IMR-90 (cell line): Measurements from ENCODE around the gene IGDCC3. TPM values are rescaled to one million over a fixed set of nuclear protein-coding genes. Genes with fewer than 3 reads are reported as not detected.
A peak's percentile ranks its signal among the peaks of the same experiment; 100 is the strongest.

ENCODE experiments used
- ATAC-seq: fragments of 200-7000 bp; cut with Tn5 transposase; 2 replicates; pipeline ENCODE4 v1.9.1; 2020; ENCODE audit warnings: low read depth, mild to moderate bottlenecking, moderate library complexity
- BruUV-seq: library from RNA; stranded (reverse); fragments of 400-500 nt; replicated peaks from 2 replicates; lab custom pipeline; 2021; lab: Mats Ljungman, UMichigan
- CTCF ChIA-PET: fragments of 300-600 bp; formaldehyde crosslinking; extraction: SDS; loops from one replicate; lab custom pipeline; 2021; ENCODE audit warnings: antibody characterized with exemption; lab: Yijun Ruan, JAX
- POLR2A ChIA-PET: fragments of 300-600 bp; sonication (Branson Sonifier 250); formaldehyde crosslinking; loops from one replicate; lab custom pipeline; 2022; ENCODE audit warnings: antibody characterized with exemption; ENCODE audit not compliant: unreplicated experiment; lab: Charles Lee
- DNase-seq: peaks from one replicate; pipeline ENCODE4 v3.0.0; 2013
- H2AFZ ChIP-seq: replicated peaks from 2 replicates; pipeline ENCODE3; 2013; ENCODE audit warnings: low read length, mild to moderate bottlenecking; ENCODE audit not compliant: poor library complexity
- H2AK5ac ChIP-seq: 2 replicates; pipeline ENCODE4 v1.6.1; 2013; ENCODE audit warnings: low read depth, low read length, inconsistent platforms
- H2AK9ac ChIP-seq: replicated peaks from 2 replicates; pipeline ENCODE3; 2013; ENCODE audit warnings: mild to moderate bottlenecking, low read depth, low read length, moderate library complexity; ENCODE audit not compliant: poor library complexity
- H2BK120ac ChIP-seq: 2 replicates; pipeline ENCODE4 v1.6.1; 2013; ENCODE audit warnings: low read depth, low read length, inconsistent platforms
- H2BK15ac ChIP-seq: 3 replicates; pipeline ENCODE4 v1.6.1; 2013; ENCODE audit warnings: low read depth, low read length, inconsistent platforms
- H2BK20ac ChIP-seq: 2 replicates; pipeline ENCODE4 v1.6.1; 2013; ENCODE audit warnings: low read depth, mild to moderate bottlenecking, inconsistent platforms, low read length, moderate library complexity
- H2BK5ac ChIP-seq: 2 replicates; pipeline ENCODE4 v1.6.1; 2013; ENCODE audit warnings: mild to moderate bottlenecking, low read depth, low read length, inconsistent platforms; ENCODE audit not compliant: poor library complexity, severe bottlenecking
- H3K14ac ChIP-seq: replicated peaks from 2 replicates; pipeline ENCODE4 v1.6.1; 2013; ENCODE audit warnings: low read depth, low read length, inconsistent platforms
- H3K18ac ChIP-seq: 2 replicates; pipeline ENCODE4 v1.6.1; 2013; ENCODE audit warnings: low read depth, low read length, control low read depth
- H3K23ac ChIP-seq: 2 replicates; pipeline ENCODE4 v1.6.1; 2013; ENCODE audit warnings: low read depth, low read length, inconsistent platforms
- H3K27ac ChIP-seq: 2 replicates; pipeline ENCODE4 v1.5.1; 2013; ENCODE audit warnings: mild to moderate bottlenecking, control low read depth, low read length; ENCODE audit not compliant: insufficient read depth
- H3K27me3 ChIP-seq: 2 replicates; pipeline ENCODE4 v1.6.1; 2013; ENCODE audit warnings: low read length; ENCODE audit not compliant: control insufficient read depth, insufficient read depth
- H3K36me3 ChIP-seq: 2 replicates; pipeline ENCODE4 v1.6.1; 2013; ENCODE audit warnings: low read length, mixed read lengths; ENCODE audit not compliant: control insufficient read depth, insufficient read depth
- H3K4ac ChIP-seq: 2 replicates; pipeline ENCODE4 v1.6.1; 2013; ENCODE audit warnings: low read depth, low read length, inconsistent platforms
- H3K4me1 ChIP-seq: 2 replicates; pipeline ENCODE4 v1.6.1; 2013; ENCODE audit warnings: low read length, mixed read lengths; ENCODE audit not compliant: control insufficient read depth, insufficient read depth
- H3K4me2 ChIP-seq: 2 replicates; pipeline ENCODE4 v1.6.1; 2013; ENCODE audit warnings: low read depth, mild to moderate bottlenecking, control low read depth, low read length, moderate library complexity
- H3K4me3 ChIP-seq: 2 replicates; pipeline ENCODE4 v1.5.1; 2013; ENCODE audit warnings: low read depth, mild to moderate bottlenecking, control low read depth, low read length, moderate library complexity; ENCODE audit not compliant: insufficient read depth
- H3K56ac ChIP-seq: 2 replicates; pipeline ENCODE4 v1.6.1; 2013; ENCODE audit warnings: low read length, inconsistent platforms; ENCODE audit not compliant: insufficient read depth; ENCODE audit errors: extremely low read depth
- H3K79me1 ChIP-seq, 2 experiments: 2 replicates each; pipeline ENCODE4 v1.6.1; 2013; ENCODE audit warnings: low read length in 2 of 2, inconsistent platforms in 1 of 2, low read depth in 1 of 2
- H3K9ac ChIP-seq: 2 replicates; pipeline ENCODE4 v1.6.1; 2013; ENCODE audit warnings: low read depth, low read length, control low read depth
- H3K9me1 ChIP-seq: 2 replicates; pipeline ENCODE4 v1.6.1; 2013; ENCODE audit warnings: low read length, inconsistent platforms; ENCODE audit not compliant: insufficient read depth
- H3K9me3 ChIP-seq: 2 replicates; pipeline ENCODE4 v1.6.1; 2013; ENCODE audit warnings: low read length; ENCODE audit not compliant: control insufficient read depth, insufficient read depth
- H4K20me1 ChIP-seq: 2 replicates; pipeline ENCODE4 v1.6.1; 2013; ENCODE audit warnings: low read length, inconsistent platforms; ENCODE audit not compliant: insufficient read depth
- H4K5ac ChIP-seq: 2 replicates; pipeline ENCODE4 v1.6.1; 2013; ENCODE audit warnings: mild to moderate bottlenecking, low read depth, low read length, control low read depth
- H4K8ac ChIP-seq, 2 experiments: 2 replicates each; pipeline ENCODE4 v1.6.1; 2013; ENCODE audit warnings: low read depth in 2 of 2, low read length in 2 of 2, control low read depth in 1 of 2, inconsistent platforms in 1 of 2
- H4K91ac ChIP-seq: 2 replicates; pipeline ENCODE4 v1.6.1; 2013; ENCODE audit warnings: low read depth, low read length, inconsistent platforms; ENCODE audit not compliant: insufficient read depth
- BHLHE40 ChIP-seq: fragments of 150-350 bp; IDR thresholded peaks from 2 replicates; pipeline ENCODE4 v1.6.1; 2016; ENCODE audit warnings: mild to moderate bottlenecking, low read depth, low read length
- CEBPB ChIP-seq: IDR thresholded peaks from 2 replicates; pipeline ENCODE4 v1.6.1; 2012; ENCODE audit warnings: low read depth, low read length, improper control_type of control experiment
- CHD1 ChIP-seq: IDR thresholded peaks from 2 replicates; pipeline ENCODE4 v1.6.1; 2012; ENCODE audit warnings: low read depth, low read length, improper control_type of control experiment
- CTCF ChIP-seq: conservative IDR thresholded peaks from 2 replicates; pipeline ENCODE4 v1.5.1; 2012; ENCODE audit warnings: mild to moderate bottlenecking, low read depth, low read length, improper control_type of control experiment
- FOS ChIP-seq: fragments of 150-350 bp; IDR thresholded peaks from 2 replicates; pipeline ENCODE4 v1.6.1; 2016; ENCODE audit warnings: low read depth, low read length
- MAFK ChIP-seq: IDR thresholded peaks from 2 replicates; pipeline ENCODE4 v1.6.1; 2012; ENCODE audit warnings: low read depth, low read length, improper control_type of control experiment
- MAZ ChIP-seq: IDR thresholded peaks from 2 replicates; pipeline ENCODE4 v1.6.1; 2012; ENCODE audit warnings: low read depth, mild to moderate bottlenecking, low read length, improper control_type of control experiment, moderate library complexity, borderline replicate concordance
- MXI1 ChIP-seq: IDR thresholded peaks from 2 replicates; pipeline ENCODE4 v1.6.1; 2012; ENCODE audit warnings: low read depth, mild to moderate bottlenecking, low read length, moderate library complexity, borderline replicate concordance
- NFE2L2 ChIP-seq: fragments of 150-350 bp; IDR thresholded peaks from 2 replicates; pipeline ENCODE4 v1.6.1; 2016; ENCODE audit warnings: low read depth, mild to moderate bottlenecking, low read length
- POLR2A ChIP-seq: IDR thresholded peaks from 2 replicates; pipeline ENCODE4 v1.6.1; 2012; ENCODE audit warnings: mild to moderate bottlenecking, low read depth, low read length
- RAD21 ChIP-seq: IDR thresholded peaks from 2 replicates; pipeline ENCODE4 v1.6.1; 2012; ENCODE audit warnings: low read length, improper control_type of control experiment
- RCOR1 ChIP-seq: IDR thresholded peaks from 2 replicates; pipeline ENCODE4 v1.6.1; 2012; ENCODE audit warnings: mild to moderate bottlenecking, low read length, improper control_type of control experiment; ENCODE audit not compliant: insufficient replicate concordance
- RFX5 ChIP-seq: IDR thresholded peaks from 2 replicates; pipeline ENCODE4 v1.8.0; 2012; ENCODE audit warnings: low read depth, mild to moderate bottlenecking, low read length, moderate library complexity
- SMC3 ChIP-seq: fragments of 150-350 bp; IDR thresholded peaks from 2 replicates; pipeline ENCODE4 v1.6.1; 2016; ENCODE audit warnings: low read depth, mild to moderate bottlenecking, antibody characterized with exemption, low read length, moderate library complexity
- WGBS, 2 experiments: methylation state at CpG; one replicate each; pipeline versions ENCODE4 v1.1.5 to v1.1.7; 2013; ENCODE audit warnings: missing lambda C conversion rate in 2 of 2; ENCODE audit not compliant: insufficient read length in 1 of 2; ENCODE audit errors: extremely low coverage in 2 of 2; 5-methylcytosine and 5-hydroxymethylcytosine counted together
- dilution Hi-C: fragments of 300-500 bp; cut with HindIII; formaldehyde crosslinking; loops from one replicate; pipeline ENCODE4 v1.14.3; 2018; ENCODE audit warnings: low sequenced_read_pairs; ENCODE audit not compliant: unreplicated experiment
- in situ Hi-C: fragments of 300-500 bp; cut with MboI; formaldehyde crosslinking; loops from 3 replicates; pipeline ENCODE4 v1.14.3; 2019; ENCODE audit warnings: low sequenced_read_pairs, inconsistent platforms, mixed read lengths
- intact Hi-C: fragments of 100-400 bp; cut with micrococcal nuclease; formaldehyde crosslinking; loops from 2 replicates; pipeline ENCODE4 v1.10.0; 2022
- polyA plus RNA-seq, 3 experiments: library from polyadenylated mRNA; depleted of rRNA; stranded (reverse); fragments of >200 nt; gene quantifications; 2 replicates each; pipeline ENCODE4 v1.2.3, GENCODE V29; 2012; ENCODE audit warnings: low replicate concordance in 1 of 3
- total RNA-seq: library from RNA; depleted of rRNA; stranded (reverse); fragments of >200 nt; gene quantifications from 2 replicates; pipeline ENCODE4 v1.2.3, GENCODE V29; 2012
- TF ChIP-seq, protein P1 (sequence below): fragments of 150-350 bp; IDR thresholded peaks from 2 replicates; pipeline ENCODE4 v1.6.1; 2017; ENCODE audit warnings: mild to moderate bottlenecking, antibody characterized with exemption, low read length, low read depth

IGDCC3 gene
- total and polyA plus RNA-seq, 2 of the 4 experiments (the other 2 are of a cell fraction) = 0.18 to 0.19 TPM

- peak overlapping the region; percentile 3 for H2AK9ac ChIP-seq
- peak overlapping the region; percentile 28 for H2AFZ ChIP-seq
- H2AK5ac ChIP-seq = no peak overlapping the region
- DNase-seq (no peak), ATAC-seq (peak; percentile 35; the same call in 1 of the 2 replicates)
- no peak overlapping the region for H3K9ac ChIP-seq
- H2BK5ac ChIP-seq = no peak overlapping the region
- H3K4ac ChIP-seq = no peak overlapping the region
- H3K9me1 ChIP-seq = no peaks in the 10 kb centered on the region; the same call in 1 of the 2 replicates
- WGBS, 2 experiments = 5% methylated on average over 17 of the region's 85 CpGs; no CpG with 5 or more reads in 1 of the 2 experiments
- H3K9me3 ChIP-seq = peaks cover 7% of the 10 kb centered on the region
- no peak overlapping the region for H2BK20ac ChIP-seq
- H2BK15ac ChIP-seq = no peak overlapping the region
- H4K8ac ChIP-seq = no peak overlapping the region
- H3K4me1 ChIP-seq = peaks cover 4% of the 10 kb centered on the region; the same call in 1 of the 2 replicates
- no peak overlapping the region for H3K14ac ChIP-seq
- no TSS peak for BruUV-seq
- no peak overlapping the region for H4K5ac ChIP-seq
- intact Hi-C loops = no loop called here
- ChIA-PET CTCF (no interaction called here), POLR2A (no interaction called here)
- H3K36me3 ChIP-seq = no peaks in the 10 kb centered on the region
- no peaks in the 10 kb centered on the region; the same call in 1 of the 2 replicates for H4K20me1 ChIP-seq
- no peak overlapping the region for H3K18ac ChIP-seq
- H3K4me3 ChIP-seq = peak overlapping the region; percentile 17; the same call in 1 of the 2 replicates
- no peak overlapping the region for H4K91ac ChIP-seq
- H3K23ac ChIP-seq = no peak overlapping the region
- H3K27me3 ChIP-seq = peaks cover 48% of the 10 kb centered on the region
- dilution Hi-C loops = no loop called here
- no peak overlapping the region for H2BK120ac ChIP-seq
- in situ Hi-C loops = no loop called here
- no peak overlapping the region for H3K27ac ChIP-seq
- no peaks in the 10 kb centered on the region for H3K79me1 ChIP-seq
- peak overlapping the region; percentile 70; the same call in 1 of the 2 replicates for H3K4me2 ChIP-seq
- H3K56ac ChIP-seq = no peak overlapping the region
- TF ChIP-seq, protein P1, sequence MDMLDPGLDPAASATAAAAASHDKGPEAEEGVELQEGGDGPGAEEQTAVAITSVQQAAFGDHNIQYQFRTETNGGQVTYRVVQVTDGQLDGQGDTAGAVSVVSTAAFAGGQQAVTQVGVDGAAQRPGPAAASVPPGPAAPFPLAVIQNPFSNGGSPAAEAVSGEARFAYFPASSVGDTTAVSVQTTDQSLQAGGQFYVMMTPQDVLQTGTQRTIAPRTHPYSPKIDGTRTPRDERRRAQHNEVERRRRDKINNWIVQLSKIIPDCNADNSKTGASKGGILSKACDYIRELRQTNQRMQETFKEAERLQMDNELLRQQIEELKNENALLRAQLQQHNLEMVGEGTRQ = no peak
- no peak for TF ChIP-seq MAZ
- no peak for TF ChIP-seq BHLHE40
- TF ChIP-seq FOS = no peak
- TF ChIP-seq MXI1 = no peak
- TF ChIP-seq RFX5 = no peak
- TF ChIP-seq CHD1 = no peak
- no peak for TF ChIP-seq POLR2A
- no peak for TF ChIP-seq MAFK
- no peak for TF ChIP-seq SMC3
- TF ChIP-seq RAD21 = no peak
- TF ChIP-seq CEBPB = no peak
- no peak for TF ChIP-seq NFE2L2
- no peak for TF ChIP-seq CTCF
- TF ChIP-seq RCOR1 = no peak
Measured at GRCh38 chr15:65355173-65355987, 22.4 kb downstream of the IGDCC3 start.
